ENCODE measurements around the gene ANXA11. TPM values are rescaled to one million over a fixed set of nuclear protein-coding genes. Genes with fewer than 3 reads are reported as not detected.

Gene ANXA11
- total and polyA plus RNA-seq, 2 donors (not counting 1 experiment from before 2014, with no cell fraction given) = 88.3 to 177 TPM

DNA sequence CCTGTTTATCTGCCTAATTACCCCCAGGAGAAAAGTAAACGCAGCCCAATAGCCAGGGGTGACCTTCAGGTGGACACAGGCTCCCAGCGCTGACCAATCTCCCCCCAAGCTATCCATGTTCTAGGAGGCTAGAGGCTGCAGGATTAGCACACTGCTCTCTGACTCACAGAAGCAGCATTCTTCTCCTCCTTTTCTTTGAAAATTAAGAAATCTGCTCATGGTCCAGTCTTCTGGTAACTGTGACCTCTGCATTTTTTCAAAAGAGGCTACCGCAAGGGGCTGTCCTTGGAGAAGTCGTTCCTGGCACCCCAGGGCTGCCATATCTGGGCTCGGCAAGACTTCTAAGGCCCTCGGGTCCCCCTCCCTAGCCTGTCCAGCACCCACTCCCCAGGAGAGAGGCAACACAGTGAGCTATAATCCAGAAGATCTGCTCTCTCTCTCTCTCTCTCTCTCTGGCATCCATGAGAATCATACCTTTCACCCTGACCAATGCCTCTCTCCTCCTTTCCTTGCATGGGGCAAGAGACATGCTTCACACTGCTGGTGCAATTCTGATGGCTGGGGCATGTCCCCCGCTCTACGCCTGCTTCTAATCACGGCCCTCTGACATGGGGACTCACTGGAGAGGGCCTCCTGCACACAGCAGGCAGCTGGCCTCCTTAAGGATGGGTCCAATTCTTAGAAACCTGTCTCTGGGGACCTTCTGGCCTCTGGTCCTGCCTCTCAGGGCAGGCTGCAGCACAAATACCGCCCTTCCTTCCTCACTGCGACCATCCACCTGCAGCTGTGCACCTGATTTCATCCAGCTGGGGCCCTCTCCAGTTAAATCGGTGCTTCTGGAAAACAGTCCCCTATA, 27.3 kb downstream of the ANXA11 start:
- Histone ChIP-seq H3K27ac (ENCODE audit: low read length in 2 of 2) (no peak overlapping the region), H3K9ac (ENCODE audit: low read length) (no peak overlapping the region), H4K20me1 (ENCODE audit: control insufficient read depth, insufficient read depth, low read length, poor library complexity, severe bottlenecking) (peaks cover 92% of the 10 kb centered on the region), H3K36me3 (replicated peaks in 1 of 2; ENCODE audit: control extremely low read depth in 1 of 2, control insufficient read depth in 1 of 2, extremely low read depth in 1 of 2, insufficient read depth in 2 of 2, low read length in 1 of 2) (peaks cover 0 to 28% of the 10 kb centered on the region in 2 experiments), H3K4me3 (ENCODE audit: control extremely low read depth in 1 of 5, extremely low read depth in 1 of 5, insufficient read depth in 1 of 5, low read depth in 2 of 5, low read length in 4 of 5) (no peak overlapping the region), H3K4me2 (replicated peaks; ENCODE audit: low read depth, low read length, poor library complexity, severe bottlenecking) (no peak overlapping the region), H3K79me2 (ENCODE audit: control insufficient read depth, insufficient read depth, low read length) (peaks cover 85% of the 10 kb centered on the region), H3K4me1 (ENCODE audit: control insufficient read depth in 2 of 2, insufficient read depth in 2 of 2, low read length in 2 of 2) (peaks cover 0 to 3% of the 10 kb centered on the region in 2 donors), H3K27me3 (replicated peaks in 1 of 4; ENCODE audit: control extremely low read depth in 1 of 4, control insufficient read depth in 3 of 4, insufficient read depth in 4 of 4, low read length in 3 of 4) (no peaks in the 10 kb centered on the region), H2AFZ (ENCODE audit: insufficient read depth, low read depth, low read length, poor library complexity, severe bottlenecking) (no peak overlapping the region), H3K9me3 (ENCODE audit: control extremely low read depth in 1 of 3, control insufficient read depth in 2 of 3, insufficient read depth in 1 of 3, low read length in 2 of 3) (no peaks in the 10 kb centered on the region)
- ATAC-seq (ENCODE audit: low read depth) (no peak), DNase-seq (no peak)
- Mint-ChIP-seq H3K27ac (peak overlapping the region; percentile 50), H3K9me3 (ENCODE audit: insufficient read depth) (no peaks in the 10 kb centered on the region), H3K4me1 (peaks cover 43% of the 10 kb centered on the region), H3K4me3 (no peak overlapping the region), H3K27me3 (no peaks in the 10 kb centered on the region)
- ChIA-PET CTCF (no interaction called here), POLR2A (no interaction called here)
- TF ChIP-seq EZH2 (IDR thresholded peaks at IDR 0.05; ENCODE audit: borderline replicate concordance, insufficient read depth, low read depth, low read length, poor library complexity, severe bottlenecking) = no peak
- TF ChIP-seq, protein P1, sequence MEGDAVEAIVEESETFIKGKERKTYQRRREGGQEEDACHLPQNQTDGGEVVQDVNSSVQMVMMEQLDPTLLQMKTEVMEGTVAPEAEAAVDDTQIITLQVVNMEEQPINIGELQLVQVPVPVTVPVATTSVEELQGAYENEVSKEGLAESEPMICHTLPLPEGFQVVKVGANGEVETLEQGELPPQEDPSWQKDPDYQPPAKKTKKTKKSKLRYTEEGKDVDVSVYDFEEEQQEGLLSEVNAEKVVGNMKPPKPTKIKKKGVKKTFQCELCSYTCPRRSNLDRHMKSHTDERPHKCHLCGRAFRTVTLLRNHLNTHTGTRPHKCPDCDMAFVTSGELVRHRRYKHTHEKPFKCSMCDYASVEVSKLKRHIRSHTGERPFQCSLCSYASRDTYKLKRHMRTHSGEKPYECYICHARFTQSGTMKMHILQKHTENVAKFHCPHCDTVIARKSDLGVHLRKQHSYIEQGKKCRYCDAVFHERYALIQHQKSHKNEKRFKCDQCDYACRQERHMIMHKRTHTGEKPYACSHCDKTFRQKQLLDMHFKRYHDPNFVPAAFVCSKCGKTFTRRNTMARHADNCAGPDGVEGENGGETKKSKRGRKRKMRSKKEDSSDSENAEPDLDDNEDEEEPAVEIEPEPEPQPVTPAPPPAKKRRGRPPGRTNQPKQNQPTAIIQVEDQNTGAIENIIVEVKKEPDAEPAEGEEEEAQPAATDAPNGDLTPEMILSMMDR (IDR thresholded peaks at IDR 0.05) = no peak
- intact Hi-C loops (cut with micrococcal nuclease) = no loop called here
- WGBS (ENCODE audit: insufficient coverage) = 87% methylated on average over 12 of the region's 12 CpGs

DNA sequence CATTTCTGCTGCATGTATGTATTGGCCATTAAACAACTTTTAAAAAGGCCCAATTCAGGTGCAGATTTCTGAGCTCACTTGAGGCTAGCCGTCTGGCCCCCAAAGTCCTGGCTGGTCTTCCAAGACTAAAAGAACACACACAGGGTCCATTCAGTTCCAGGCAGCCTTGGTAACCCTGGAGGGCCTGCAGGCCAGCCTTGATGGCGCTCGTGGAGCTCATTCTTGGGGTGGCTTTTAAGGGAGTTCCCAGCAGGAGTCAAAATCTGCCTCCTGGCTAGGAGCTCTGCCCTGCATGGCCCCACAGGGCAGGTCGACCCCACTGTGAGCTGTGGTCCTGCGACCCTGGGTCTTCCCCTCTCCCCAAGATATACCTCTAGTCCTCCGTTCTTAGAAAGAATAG, 28.8 kb downstream of the ANXA11 start:
- ATAC-seq (ENCODE audit: low read depth) = no peak
- WGBS (ENCODE audit: insufficient coverage) = 95% methylated on average over 6 of the region's 6 CpGs
- no peak overlapping the region for H3K4me2 ChIP-seq (replicated peaks; ENCODE audit: low read depth, low read length, poor library complexity, severe bottlenecking)

More for the DNA sequence above, 28.8 kb downstream of the ANXA11 start:
- Histone ChIP-seq H3K9ac (ENCODE audit: low read length) (no peak overlapping the region), H3K4me1 (ENCODE audit: control insufficient read depth in 2 of 2, insufficient read depth in 2 of 2, low read length in 2 of 2) (peaks cover 0 to 3% of the 10 kb centered on the region in 2 donors), H3K79me2 (ENCODE audit: control insufficient read depth, insufficient read depth, low read length) (peaks cover 76% of the 10 kb centered on the region), H3K9me3 (ENCODE audit: control extremely low read depth in 1 of 3, control insufficient read depth in 2 of 3, insufficient read depth in 1 of 3, low read length in 2 of 3) (no peaks in the 10 kb centered on the region), H3K36me3 (replicated peaks in 1 of 2; ENCODE audit: control extremely low read depth in 1 of 2, control insufficient read depth in 1 of 2, extremely low read depth in 1 of 2, insufficient read depth in 2 of 2, low read length in 1 of 2) (peaks cover 0 to 42% of the 10 kb centered on the region in 2 experiments), H3K4me3 (ENCODE audit: control extremely low read depth in 1 of 5, extremely low read depth in 1 of 5, insufficient read depth in 1 of 5, low read depth in 2 of 5, low read length in 4 of 5) (no peak overlapping the region), H3K27ac (ENCODE audit: low read length in 2 of 2) (no peak overlapping the region), H2AFZ (ENCODE audit: insufficient read depth, low read depth, low read length, poor library complexity, severe bottlenecking) (no peak overlapping the region), H4K20me1 (ENCODE audit: control insufficient read depth, insufficient read depth, low read length, poor library complexity, severe bottlenecking) (peaks cover 95% of the 10 kb centered on the region), H3K27me3 (replicated peaks in 1 of 4; ENCODE audit: control extremely low read depth in 1 of 4, control insufficient read depth in 3 of 4, insufficient read depth in 4 of 4, low read length in 3 of 4) (no peaks in the 10 kb centered on the region)
- H3K27ac Mint-ChIP-seq = no peak overlapping the region
- no peak for TF ChIP-seq EZH2 (IDR thresholded peaks at IDR 0.05; ENCODE audit: borderline replicate concordance, insufficient read depth, low read depth, low read length, poor library complexity, severe bottlenecking)
- TF ChIP-seq, protein P1 (IDR thresholded peaks at IDR 0.05) = no peak
- DNase-seq = no peak
- H3K9me3 Mint-ChIP-seq (ENCODE audit: insufficient read depth) = no peaks in the 10 kb centered on the region
- ChIA-PET POLR2A (no interaction called here), CTCF (interaction anchor here (0.9 to 1.4 kb wide), 3 partner anchors 15 to 33 kb away, joined by 3 to 4 read pairs (median 3); no protein-coding TSS in a partner anchor)
- H3K4me1 Mint-ChIP-seq = peaks cover 32% of the 10 kb centered on the region
- no peak overlapping the region for H3K4me3 Mint-ChIP-seq
- intact Hi-C loops (cut with micrococcal nuclease) = no loop called here
- H3K27me3 Mint-ChIP-seq = no peaks in the 10 kb centered on the region

Data from B cell (primary cell).